Colonic mucosa (tissue), 4 donors: ENCODE data around the gene TPK1. TPM values are rescaled to one million over a fixed set of nuclear protein-coding genes. Genes with fewer than 3 reads are reported as not detected.
"Not testable (repeated sequence)": the region's sequence is repeated elsewhere in the genome, so short reads cannot be mapped to it uniquely, and the experiment has no call there.

Experiments
- DNase-seq: peaks from one replicate; pipeline ENCODE4 v3.0.0-alpha.2; 2020
- H3K27ac ChIP-seq: fragments of 200-600 bp; one replicate; pipeline ENCODE4 v1.8.0; 2021
- H3K27me3 ChIP-seq: fragments of 200-600 bp; one replicate; pipeline ENCODE4 v1.8.0; 2021
- H3K36me3 ChIP-seq: fragments of 200-600 bp; one replicate; pipeline ENCODE4 v1.8.0; 2021
- H3K4me1 ChIP-seq: fragments of 200-600 bp; one replicate; pipeline ENCODE4 v1.8.0; 2021; ENCODE audit warnings: mild to moderate bottlenecking
- H3K4me3 ChIP-seq: fragments of 200-600 bp; one replicate; pipeline ENCODE4 v1.8.0; 2021
- H3K9ac ChIP-seq, 2 donors: one replicate each; pipeline ENCODE4 v1.7.0; 2013; ENCODE audit warnings: control low read depth in 2 of 2, low read depth in 2 of 2, low read length in 2 of 2
- H3K9me3 ChIP-seq: fragments of 200-600 bp; one replicate; pipeline ENCODE4 v1.8.0; 2021
- intact Hi-C: fragments of 100-400 bp; cut with DNase I; formaldehyde crosslinking; loops from one replicate; pipeline ENCODE4 v1.14.1; 2022
- total RNA-seq, 2 donors: library from RNA; stranded (reverse); fragmentation: NEBNext Ultra II Directional in 1 of 2; extraction: Animal tissue kit (Norgen Biotek cat#: 25700) in 1 of 2; gene quantifications; one replicate each; pipeline ENCODE4 v1.2.1, GENCODE V29; 2021
- TF ChIP-seq, protein P1 (sequence below): fragments of 200-600 bp; IDR thresholded peaks from one replicate; pipeline ENCODE4 v1.8.0; 2022; ENCODE audit warnings: antibody characterized with exemption, mild to moderate bottlenecking
- donor health status: healthy.
- donor health status: DM: no; HTN: no; CAD: no.
- donor health status: DM: no; HTN: no; CAD: no.

TPK1 gene
- total RNA-seq, 2 donors from 2014 or later: 8.0 to 18.8 TPM

DNA sequence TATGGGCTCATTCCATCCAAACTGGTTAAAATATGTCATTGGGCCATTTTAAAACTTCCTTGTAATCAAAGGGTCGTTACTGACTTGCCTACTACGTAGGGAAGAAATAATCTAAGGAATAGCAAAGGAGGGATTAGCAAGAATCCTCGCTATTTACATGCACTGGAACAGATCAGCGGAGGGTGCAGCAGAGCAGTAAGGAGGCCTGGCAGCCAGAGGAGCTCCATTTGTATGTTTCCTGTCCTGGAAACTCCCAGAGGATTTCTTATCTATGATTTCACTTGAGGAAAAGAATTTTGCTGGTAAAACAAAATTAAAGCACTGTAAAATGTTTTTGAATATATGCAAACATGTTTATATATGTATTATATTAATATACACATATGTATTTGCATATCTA, 107.3 kb downstream of the TPK1 start:
- intact Hi-C loops: no loop called here
- no peak overlapping the region for H3K27ac ChIP-seq
- no peak overlapping the region for H3K9ac ChIP-seq
- H3K36me3 ChIP-seq: no peaks in the 10 kb centered on the region
- no peaks in the 10 kb centered on the region for H3K27me3 ChIP-seq
- H3K4me3 ChIP-seq: no peak overlapping the region
- no peaks in the 10 kb centered on the region for H3K9me3 ChIP-seq
- TF ChIP-seq, protein P1, sequence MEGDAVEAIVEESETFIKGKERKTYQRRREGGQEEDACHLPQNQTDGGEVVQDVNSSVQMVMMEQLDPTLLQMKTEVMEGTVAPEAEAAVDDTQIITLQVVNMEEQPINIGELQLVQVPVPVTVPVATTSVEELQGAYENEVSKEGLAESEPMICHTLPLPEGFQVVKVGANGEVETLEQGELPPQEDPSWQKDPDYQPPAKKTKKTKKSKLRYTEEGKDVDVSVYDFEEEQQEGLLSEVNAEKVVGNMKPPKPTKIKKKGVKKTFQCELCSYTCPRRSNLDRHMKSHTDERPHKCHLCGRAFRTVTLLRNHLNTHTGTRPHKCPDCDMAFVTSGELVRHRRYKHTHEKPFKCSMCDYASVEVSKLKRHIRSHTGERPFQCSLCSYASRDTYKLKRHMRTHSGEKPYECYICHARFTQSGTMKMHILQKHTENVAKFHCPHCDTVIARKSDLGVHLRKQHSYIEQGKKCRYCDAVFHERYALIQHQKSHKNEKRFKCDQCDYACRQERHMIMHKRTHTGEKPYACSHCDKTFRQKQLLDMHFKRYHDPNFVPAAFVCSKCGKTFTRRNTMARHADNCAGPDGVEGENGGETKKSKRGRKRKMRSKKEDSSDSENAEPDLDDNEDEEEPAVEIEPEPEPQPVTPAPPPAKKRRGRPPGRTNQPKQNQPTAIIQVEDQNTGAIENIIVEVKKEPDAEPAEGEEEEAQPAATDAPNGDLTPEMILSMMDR: no peak
- no peaks in the 10 kb centered on the region for H3K4me1 ChIP-seq
- no peak for DNase-seq

DNA sequence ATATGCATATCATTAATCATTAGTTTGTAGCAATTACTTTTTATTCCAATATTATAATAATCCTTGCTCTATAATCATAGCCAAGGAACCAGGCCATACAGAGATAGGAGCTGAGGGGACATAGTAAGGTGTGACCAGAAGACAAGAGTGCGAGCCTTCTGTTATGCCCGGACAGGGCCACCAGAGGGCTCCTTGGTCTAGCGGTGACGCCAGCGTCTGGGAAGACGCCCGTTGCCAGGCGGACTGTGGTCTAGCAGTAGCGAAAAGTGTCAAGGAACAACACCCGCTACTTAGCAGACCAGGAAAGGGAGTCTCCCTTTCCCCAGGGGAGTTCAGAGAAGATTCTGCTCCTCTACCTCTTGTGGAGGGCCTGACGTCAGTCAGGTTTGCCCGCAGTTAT, 109.0 kb downstream of the TPK1 start:
- H3K27me3 ChIP-seq, DNase-seq, H3K4me3 ChIP-seq, H3K9ac ChIP-seq, H3K36me3 ChIP-seq, H3K4me1 ChIP-seq, H3K27ac ChIP-seq, H3K9me3 ChIP-seq, intact Hi-C loops: not testable (repeated sequence)

DNA sequence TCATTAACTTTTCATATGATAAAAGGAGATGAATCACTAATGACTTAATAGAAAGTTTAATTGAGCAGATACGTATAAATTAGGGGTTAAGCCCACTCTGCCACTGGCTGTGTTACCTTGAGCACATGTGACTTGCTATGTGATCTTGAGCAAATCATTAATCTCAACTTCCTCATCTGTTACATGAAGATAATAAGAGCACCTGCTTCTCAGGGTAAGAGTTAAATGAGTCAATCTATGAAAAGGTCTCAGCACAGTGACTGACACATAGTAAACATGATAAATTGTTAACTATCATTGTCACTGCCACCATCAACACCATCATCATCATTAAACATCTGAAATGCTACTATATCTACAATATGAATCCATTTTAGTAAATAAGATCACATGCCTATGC, 110.8 kb downstream of the TPK1 start:
- no peaks in the 10 kb centered on the region for H3K4me1 ChIP-seq
- H3K36me3 ChIP-seq: no peaks in the 10 kb centered on the region
- no peak overlapping the region for H3K27ac ChIP-seq
- intact Hi-C loops: no loop called here
- no peak overlapping the region for H3K9ac ChIP-seq
- no peak for DNase-seq
- H3K4me3 ChIP-seq: no peak overlapping the region
- TF ChIP-seq, protein P1: no peak
- H3K9me3 ChIP-seq: no peaks in the 10 kb centered on the region
- H3K27me3 ChIP-seq: no peaks in the 10 kb centered on the region

DNA sequence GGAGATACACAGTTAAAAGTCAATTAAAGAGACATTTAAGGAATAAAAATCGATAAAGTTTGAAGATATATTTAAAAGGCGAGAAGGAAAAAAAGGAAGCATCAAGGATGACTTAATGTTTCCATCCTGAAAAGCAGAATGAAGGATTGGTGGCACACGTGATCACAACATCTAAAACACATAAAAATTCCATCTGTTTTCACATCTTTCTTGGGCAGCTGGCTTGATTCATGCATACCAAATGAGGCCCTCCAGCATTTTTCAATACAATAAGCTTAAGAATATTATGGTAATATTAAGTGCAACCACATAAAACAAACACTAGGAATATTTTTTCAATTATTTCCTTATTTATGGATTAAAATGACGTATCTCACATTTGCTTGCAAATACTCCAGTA, 112.6 kb downstream of the TPK1 start:
- Histone ChIP-seq H3K36me3 (no peaks in the 10 kb centered on the region), H3K27ac (no peak overlapping the region), H3K27me3 (no peaks in the 10 kb centered on the region), H3K9me3 (no peaks in the 10 kb centered on the region), H3K4me1 (no peaks in the 10 kb centered on the region), H3K4me3 (no peak overlapping the region), H3K9ac (no peak overlapping the region)
- TF ChIP-seq, protein P1: no peak
- intact Hi-C loops: no loop called here
- no peak for DNase-seq

DNA sequence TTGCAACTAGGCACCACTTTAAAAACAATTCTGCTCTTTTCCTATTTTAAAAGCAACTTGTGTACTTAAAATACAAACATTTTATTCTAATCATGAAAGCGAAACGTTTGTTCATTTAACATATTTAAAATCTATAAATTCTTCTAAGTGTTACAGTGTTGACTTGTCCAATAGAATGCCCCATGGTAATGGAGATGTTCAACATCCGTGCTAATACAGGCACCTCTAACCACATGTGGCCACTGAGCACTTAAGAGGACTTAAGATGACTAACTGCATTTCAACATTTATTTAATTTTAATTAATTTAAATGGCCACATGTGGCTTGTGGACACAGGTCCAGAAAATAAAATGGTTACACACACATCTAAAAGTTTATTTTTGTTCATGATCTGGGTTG, 115.1 kb downstream of the TPK1 start:
- H3K27ac ChIP-seq: no peak overlapping the region
- no peak overlapping the region for H3K4me3 ChIP-seq
- no peak overlapping the region for H3K9ac ChIP-seq
- no peaks in the 10 kb centered on the region for H3K27me3 ChIP-seq
- H3K4me1 ChIP-seq: no peaks in the 10 kb centered on the region
- no peak for DNase-seq
- H3K36me3 ChIP-seq: no peaks in the 10 kb centered on the region
- H3K9me3 ChIP-seq: no peaks in the 10 kb centered on the region
- TF ChIP-seq, protein P1: no peak
- intact Hi-C loops: no loop called here

DNA sequence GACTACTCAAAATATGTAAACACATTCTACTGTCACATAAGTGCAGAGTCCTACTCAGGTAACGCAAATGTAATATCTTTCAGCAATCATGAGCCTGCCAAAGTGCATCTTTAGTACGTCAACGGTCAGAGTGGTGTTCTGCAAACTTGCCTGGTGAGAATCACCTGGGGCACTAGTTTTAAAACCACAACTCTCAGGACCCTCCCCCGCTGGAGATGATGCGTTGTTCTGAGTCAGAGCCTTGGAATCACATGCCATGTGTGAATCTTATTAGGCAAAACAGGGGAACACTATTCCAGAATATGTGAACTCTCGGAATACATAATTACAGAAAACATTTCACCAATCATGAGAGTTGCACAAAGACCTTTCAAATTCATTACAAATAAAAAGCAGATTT, 115.7 kb downstream of the TPK1 start:
- no peak for DNase-seq

More for the DNA sequence above, 115.7 kb downstream of the TPK1 start:
- TF ChIP-seq, protein P1: no peak
- no peaks in the 10 kb centered on the region for H3K4me1 ChIP-seq
- H3K4me3 ChIP-seq: no peak overlapping the region
- H3K36me3 ChIP-seq: no peaks in the 10 kb centered on the region
- no peaks in the 10 kb centered on the region for H3K27me3 ChIP-seq
- no peak overlapping the region for H3K27ac ChIP-seq
- intact Hi-C loops: no loop called here
- H3K9ac ChIP-seq: no peak overlapping the region
- no peaks in the 10 kb centered on the region for H3K9me3 ChIP-seq
